OCI-LY7 (cell line): Measurements from ENCODE around the gene CORIN.

ENCODE experiments used
- EZH2phosphoT487 ChIP-seq: fragments of 200-600 bp; sonication (generic); IDR thresholded peaks from 2 replicates; pipeline ENCODE4 v1.6.1; 2018; ENCODE audit warnings: low read depth, borderline replicate concordance, mild to moderate bottlenecking, mixed run types, antibody characterized with exemption, low read length, moderate library complexity, mixed read lengths
- TF ChIP-seq, protein P1 (sequence below): fragments of 200-600 bp; sonication (generic); conservative IDR thresholded peaks from 2 replicates; pipeline ENCODE4 v1.5.1; 2014; ENCODE audit warnings: mild to moderate bottlenecking, antibody characterized with exemption, low read length, moderate library complexity, mixed read lengths

DNA sequence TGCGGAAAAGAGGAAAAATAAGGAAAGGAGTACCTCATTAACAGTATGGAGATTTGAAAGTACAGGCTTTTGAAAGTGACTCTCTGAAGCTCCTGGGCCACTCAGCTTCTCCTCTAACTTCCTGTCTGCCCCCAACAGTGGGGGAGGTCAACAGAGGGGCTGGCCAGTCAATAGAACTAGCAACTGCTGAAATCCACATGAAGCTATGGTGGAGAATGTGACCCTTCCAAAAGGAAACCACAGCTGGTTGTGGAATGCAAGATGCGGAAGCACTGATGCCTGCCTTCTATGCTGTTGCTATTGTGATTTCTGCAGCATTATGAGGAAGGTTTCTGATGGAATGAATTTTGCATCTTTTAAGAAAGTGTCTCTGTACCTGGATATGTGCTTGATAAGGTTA is 2.4 kb downstream of the CORIN start:
- TF ChIP-seq, protein P1, sequence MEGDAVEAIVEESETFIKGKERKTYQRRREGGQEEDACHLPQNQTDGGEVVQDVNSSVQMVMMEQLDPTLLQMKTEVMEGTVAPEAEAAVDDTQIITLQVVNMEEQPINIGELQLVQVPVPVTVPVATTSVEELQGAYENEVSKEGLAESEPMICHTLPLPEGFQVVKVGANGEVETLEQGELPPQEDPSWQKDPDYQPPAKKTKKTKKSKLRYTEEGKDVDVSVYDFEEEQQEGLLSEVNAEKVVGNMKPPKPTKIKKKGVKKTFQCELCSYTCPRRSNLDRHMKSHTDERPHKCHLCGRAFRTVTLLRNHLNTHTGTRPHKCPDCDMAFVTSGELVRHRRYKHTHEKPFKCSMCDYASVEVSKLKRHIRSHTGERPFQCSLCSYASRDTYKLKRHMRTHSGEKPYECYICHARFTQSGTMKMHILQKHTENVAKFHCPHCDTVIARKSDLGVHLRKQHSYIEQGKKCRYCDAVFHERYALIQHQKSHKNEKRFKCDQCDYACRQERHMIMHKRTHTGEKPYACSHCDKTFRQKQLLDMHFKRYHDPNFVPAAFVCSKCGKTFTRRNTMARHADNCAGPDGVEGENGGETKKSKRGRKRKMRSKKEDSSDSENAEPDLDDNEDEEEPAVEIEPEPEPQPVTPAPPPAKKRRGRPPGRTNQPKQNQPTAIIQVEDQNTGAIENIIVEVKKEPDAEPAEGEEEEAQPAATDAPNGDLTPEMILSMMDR: no peak
- TF ChIP-seq EZH2phosphoT487: no peak
